MM.1S (cell line): ENCODE results near the gene ZNF664.

ENCODE experiments used
- DNase-seq: peaks from one replicate; pipeline ENCODE4 v3.0.0-alpha.2; 2015
- H2AFZ ChIP-seq: fragments of 300-600 bp; sonication (generic); 2 replicates; pipeline ENCODE4 v1.6.0; 2016; ENCODE audit warnings: antibody characterized with exemption, low read length
- H3F3A ChIP-seq: fragments of 300-600 bp; sonication (generic); 2 replicates; pipeline ENCODE4 v1.6.1; 2016; ENCODE audit warnings: mild to moderate bottlenecking, antibody characterized with exemption, low read length, moderate library complexity, mixed read lengths; ENCODE audit not compliant: insufficient read depth
- H3K27ac ChIP-seq: fragments of 300-600 bp; sonication (generic); 2 replicates; pipeline ENCODE4 v1.5.1; 2016; ENCODE audit warnings: mild to moderate bottlenecking, low read length
- H3K27me3 ChIP-seq: fragments of 300-600 bp; sonication (generic); replicated peaks from 2 replicates; pipeline ENCODE4 v1.6.0; 2016; ENCODE audit warnings: low read length; ENCODE audit not compliant: insufficient read depth
- H3K36me3 ChIP-seq: fragments of 300-600 bp; sonication (generic); replicated peaks from 2 replicates; pipeline ENCODE4 v1.6.1; 2016; ENCODE audit warnings: mild to moderate bottlenecking, low read length, mixed read lengths; ENCODE audit not compliant: insufficient read depth
- H3K4me1 ChIP-seq: fragments of 300-600 bp; sonication (generic); 2 replicates; pipeline ENCODE4 v1.6.1; 2016; ENCODE audit warnings: low read length, mixed read lengths
- H3K4me2 ChIP-seq: fragments of 300-600 bp; sonication (generic); 2 replicates; pipeline ENCODE4 v1.6.0; 2016; ENCODE audit warnings: low read depth, low read length
- H3K4me3 ChIP-seq: fragments of 300-600 bp; sonication (generic); 2 replicates; pipeline ENCODE4 v1.5.1; 2016; ENCODE audit warnings: low read length, mixed read lengths
- H3K79me2 ChIP-seq: fragments of 300-600 bp; sonication (generic); 2 replicates; pipeline ENCODE4 v1.6.1; 2016; ENCODE audit warnings: mixed run types, low read length, mixed read lengths
- H3K9ac ChIP-seq: fragments of 300-600 bp; sonication (generic); 2 replicates; pipeline ENCODE4 v1.6.1; 2016; ENCODE audit warnings: low read length, mixed read lengths
- H3K9me2 ChIP-seq: fragments of 300-600 bp; sonication (generic); replicated peaks from 2 replicates; pipeline ENCODE4 v1.6.1; 2016; ENCODE audit warnings: mild to moderate bottlenecking, low read length, mixed read lengths; ENCODE audit not compliant: insufficient read depth
- H3K9me3 ChIP-seq: fragments of 300-600 bp; sonication (generic); replicated peaks from 2 replicates; pipeline ENCODE4 v1.6.1; 2016; ENCODE audit warnings: mild to moderate bottlenecking, low read length, mixed read lengths; ENCODE audit not compliant: insufficient read depth
- H4K20me1 ChIP-seq: fragments of 300-600 bp; sonication (generic); 2 replicates; pipeline ENCODE4 v1.6.1; 2016; ENCODE audit warnings: mild to moderate bottlenecking, low read length, moderate library complexity, mixed read lengths; ENCODE audit not compliant: insufficient read depth
- CTCF ChIP-seq: fragments of 300-600 bp; sonication (generic); IDR thresholded peaks from 2 replicates; pipeline ENCODE4 v1.5.1; 2016; ENCODE audit warnings: antibody characterized with exemption, low read length, mixed read lengths
- EZH2 ChIP-seq: fragments of 300-600 bp; sonication (generic); optimal IDR thresholded peaks from 2 replicates; pipeline ENCODE3; 2017; ENCODE audit warnings: low read depth, mild to moderate bottlenecking, antibody characterized with exemption, low read length, mixed read lengths
- EZH2phosphoT487 ChIP-seq: fragments of 300-600 bp; sonication (generic); IDR thresholded peaks from 2 replicates; pipeline ENCODE4 v1.6.1; 2018; ENCODE audit warnings: antibody characterized with exemption, low read length

ZNF664 gene

GRCh38 chr12:124002021-124002644, 29.1 kb downstream of the ZNF664 start:
- Histone ChIP-seq H2AFZ (no peak overlapping the region), H3K79me2 (peaks cover 8% of the 10 kb centered on the region), H3K27me3 (no peaks in the 10 kb centered on the region), H3K4me3 (no peak overlapping the region), H3K9me3 (no peaks in the 10 kb centered on the region), H4K20me1 (no peaks in the 10 kb centered on the region), H3K9ac (no peak overlapping the region), H3K27ac (no peak overlapping the region), H3K36me3 (no peaks in the 10 kb centered on the region), H3K4me2 (no peak overlapping the region), H3K9me2 (no peaks in the 10 kb centered on the region), H3K4me1 (peaks cover 15% of the 10 kb centered on the region), H3F3A (peaks cover 11% of the 10 kb centered on the region)
- no peak for TF ChIP-seq CTCF
- TF ChIP-seq EZH2, result no peak
- no peak for TF ChIP-seq EZH2phosphoT487
- DNase-seq, result no peak

- Histone ChIP-seq H3K9me2 (no peaks in the 10 kb centered on the region), H3K27ac (no peak overlapping the region), H3F3A (peaks cover 11% of the 10 kb centered on the region), H3K4me2 (no peak overlapping the region), H3K79me2 (peaks cover 11% of the 10 kb centered on the region), H3K27me3 (no peaks in the 10 kb centered on the region), H2AFZ (no peak overlapping the region), H3K9ac (no peak overlapping the region), H3K9me3 (no peaks in the 10 kb centered on the region), H4K20me1 (no peaks in the 10 kb centered on the region), H3K4me1 (peaks cover 16% of the 10 kb centered on the region), H3K36me3 (no peaks in the 10 kb centered on the region), H3K4me3 (no peak overlapping the region)
- no peak for DNase-seq
- no peak for TF ChIP-seq EZH2
- no peak for TF ChIP-seq EZH2phosphoT487
- TF ChIP-seq CTCF, result no peak
Observed at GRCh38 chr12:124002654-124003053, 29.6 kb downstream of the ZNF664 start.

DNA sequence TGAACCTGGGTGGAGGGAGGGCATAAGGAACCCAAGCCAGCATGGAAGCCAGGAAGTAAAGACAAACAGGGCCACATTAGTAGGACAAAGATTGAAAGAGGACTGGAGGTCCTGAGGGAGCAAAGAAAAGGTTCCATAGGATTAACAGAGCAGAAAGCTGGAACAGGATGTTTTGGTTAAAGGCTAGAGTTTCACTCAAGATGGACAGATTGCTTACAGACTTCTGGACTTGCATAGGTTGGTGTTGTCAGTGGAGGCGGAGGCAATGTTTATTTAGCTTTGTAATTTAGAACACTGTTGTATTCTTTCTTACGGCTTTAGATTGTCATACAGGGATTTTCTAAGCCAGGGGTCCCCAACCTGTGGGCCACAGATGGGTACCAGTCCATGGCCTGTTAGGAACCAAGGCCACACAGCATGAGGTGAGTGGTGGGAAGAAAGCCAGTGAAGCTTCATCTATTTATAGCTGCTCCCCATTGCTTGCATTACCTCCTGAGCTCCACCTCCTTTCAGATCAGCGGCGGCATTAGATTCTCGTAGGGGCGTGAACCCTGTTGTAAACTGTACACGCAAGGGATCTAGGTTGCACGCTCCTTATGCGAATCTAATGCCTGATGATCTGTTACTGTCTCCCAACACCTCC, 31.3 kb downstream of the ZNF664 start:
- no peak overlapping the region for H3K27ac ChIP-seq

More for the DNA sequence above, 31.3 kb downstream of the ZNF664 start:
- no peak for DNase-seq
- no peaks in the 10 kb centered on the region for H3K27me3 ChIP-seq
- H3K79me2 ChIP-seq, result peaks cover 19% of the 10 kb centered on the region
- TF ChIP-seq EZH2 (no peak), CTCF (no peak), EZH2phosphoT487 (no peak)
- H4K20me1 ChIP-seq, result no peaks in the 10 kb centered on the region
- no peak overlapping the region for H3K4me2 ChIP-seq
- H3K4me3 ChIP-seq, result no peak overlapping the region
- H3F3A ChIP-seq, result peaks cover 11% of the 10 kb centered on the region
- H3K36me3 ChIP-seq, result no peaks in the 10 kb centered on the region
- no peak overlapping the region for H2AFZ ChIP-seq
- no peak overlapping the region for H3K9ac ChIP-seq
- H3K9me2 ChIP-seq, result no peaks in the 10 kb centered on the region
- H3K4me1 ChIP-seq, result peaks cover 16% of the 10 kb centered on the region
- no peaks in the 10 kb centered on the region for H3K9me3 ChIP-seq
